HG02763 (cell line): ENCODE data around the gene CLEC2A.
"Not testable (repeated sequence)": the region's sequence is repeated elsewhere in the genome, so short reads cannot be mapped to it uniquely, and the experiment has no call there.

Experiments used
- ATAC-seq: cut with Tn5 transposase; IDR thresholded peaks from one replicate; pipeline ENCODE4 v1.9.1; 2021; ENCODE audit warnings: mild to moderate bottlenecking, moderate library complexity; ENCODE audit not compliant: unreplicated experiment

Gene CLEC2A

DNA sequence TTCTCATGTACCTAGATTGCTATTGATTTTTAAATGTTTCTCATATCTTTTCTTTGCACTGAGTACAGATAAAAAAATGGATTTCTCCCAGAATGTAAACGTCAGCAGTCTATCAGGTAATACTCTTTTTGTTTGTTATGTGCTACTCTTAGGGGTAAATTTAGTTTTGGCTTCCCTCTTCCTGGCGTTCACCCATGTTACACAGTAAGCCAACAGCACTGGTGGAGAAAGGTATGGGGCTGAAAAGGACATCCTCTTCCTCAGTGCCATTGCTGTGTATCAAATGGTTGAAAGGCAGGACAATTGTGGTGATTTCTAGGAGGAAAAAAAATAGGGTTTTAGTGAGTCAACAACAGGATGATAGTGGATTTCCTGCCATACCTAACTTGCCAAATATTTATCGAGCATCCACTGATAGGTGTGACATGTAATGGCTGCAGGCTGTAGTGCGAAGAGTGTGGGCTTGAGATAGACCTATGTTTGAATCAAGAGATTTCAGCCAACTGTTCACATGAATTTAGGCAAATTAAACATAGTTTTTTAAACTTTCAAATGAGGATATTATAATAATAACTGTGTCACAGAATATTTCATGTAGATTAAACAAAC lies 43.4 kb downstream of the CLEC2A start:
- no peak for ATAC-seq

DNA sequence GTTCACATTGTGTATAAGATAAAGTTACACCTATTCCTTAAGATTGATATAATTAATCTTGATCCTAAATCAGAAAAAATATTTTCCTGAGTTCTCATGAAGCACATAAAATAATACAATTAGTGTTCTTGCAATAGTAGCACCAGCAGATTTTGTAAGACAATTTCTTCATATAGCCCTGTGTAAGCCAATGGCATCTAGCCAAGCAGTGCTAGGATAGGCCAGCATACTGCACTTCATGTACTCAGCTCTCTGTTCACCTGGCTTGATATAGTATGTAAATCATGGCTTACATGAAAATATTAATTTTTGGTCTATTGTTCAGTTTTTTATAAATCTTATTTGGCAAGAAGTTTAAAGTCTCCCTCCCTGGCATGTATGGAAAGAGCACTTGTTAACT lies 49.0 kb downstream of the CLEC2A start:
- no peak for ATAC-seq

DNA sequence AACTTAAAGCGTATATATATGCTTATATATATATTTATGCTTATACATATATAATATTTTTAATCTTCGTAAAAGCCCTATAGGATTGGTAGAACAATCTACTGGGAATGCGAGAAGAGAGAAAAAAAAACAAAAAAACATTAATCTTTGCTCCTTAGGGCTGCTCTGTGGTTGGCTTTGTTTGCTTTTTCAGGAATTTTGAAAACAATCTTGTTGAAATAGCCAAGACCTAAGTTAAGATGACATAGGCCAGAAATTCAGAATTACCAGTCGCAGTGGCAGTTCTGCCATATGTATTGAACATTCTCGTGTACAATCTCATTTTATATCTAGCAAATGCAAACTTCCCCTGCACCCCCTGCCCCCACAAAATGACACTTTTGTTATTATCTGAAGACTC lies 50.2 kb downstream of the CLEC2A start:
- no peak for ATAC-seq

DNA sequence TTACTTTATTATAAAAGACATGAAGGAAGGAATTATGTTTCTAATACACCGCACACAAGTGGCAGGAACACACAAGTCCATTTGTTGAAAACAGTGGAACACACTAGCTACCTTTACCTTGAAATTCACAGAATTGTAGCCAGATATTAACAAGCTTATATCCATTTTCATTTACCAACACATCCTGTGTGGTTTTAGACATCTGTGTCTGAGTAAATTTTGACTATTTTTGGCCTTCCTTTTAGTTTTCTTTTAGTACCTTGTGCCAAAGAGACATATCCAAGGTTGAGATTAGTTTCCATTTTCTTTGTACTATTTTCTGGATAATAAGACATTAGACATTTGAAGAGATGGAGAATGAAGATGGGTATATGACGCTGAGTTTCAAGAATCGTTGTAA lies 50.9 kb downstream of the CLEC2A start, which contains the start of gene KLRF2:
Gene KLRF2 (plus strand): TSS at position 244 of the 400 bp plus-strand sequence. CDS start 107 bp downstream, at position 351.
- ATAC-seq: no peak

DNA sequence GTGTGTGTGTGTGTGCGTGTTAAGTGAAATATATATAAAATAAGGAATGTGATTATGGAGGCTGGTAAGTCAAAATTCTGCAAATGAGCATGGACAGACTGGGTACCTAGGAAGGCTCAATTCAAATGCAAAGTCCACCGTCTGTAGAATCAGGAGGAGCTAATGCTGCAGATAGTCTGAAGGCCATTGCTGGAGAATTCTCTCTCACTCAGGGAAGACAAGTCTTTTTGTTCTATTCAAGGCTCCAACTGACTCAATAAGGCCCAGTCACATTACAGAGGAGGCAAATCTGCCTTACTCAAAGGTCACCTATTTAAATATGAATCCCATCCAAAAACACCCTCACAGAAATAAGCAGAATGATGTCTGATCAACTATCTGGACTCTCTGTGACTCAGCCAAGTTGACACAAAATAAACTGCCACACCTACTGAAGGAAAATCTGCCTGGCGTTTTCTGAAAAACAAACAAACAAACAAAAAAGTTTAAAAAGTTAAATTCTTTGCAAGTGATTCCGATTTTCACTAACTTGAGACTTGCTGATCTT lies 51.6 kb downstream of the CLEC2A start:
- ATAC-seq: no peak

DNA sequence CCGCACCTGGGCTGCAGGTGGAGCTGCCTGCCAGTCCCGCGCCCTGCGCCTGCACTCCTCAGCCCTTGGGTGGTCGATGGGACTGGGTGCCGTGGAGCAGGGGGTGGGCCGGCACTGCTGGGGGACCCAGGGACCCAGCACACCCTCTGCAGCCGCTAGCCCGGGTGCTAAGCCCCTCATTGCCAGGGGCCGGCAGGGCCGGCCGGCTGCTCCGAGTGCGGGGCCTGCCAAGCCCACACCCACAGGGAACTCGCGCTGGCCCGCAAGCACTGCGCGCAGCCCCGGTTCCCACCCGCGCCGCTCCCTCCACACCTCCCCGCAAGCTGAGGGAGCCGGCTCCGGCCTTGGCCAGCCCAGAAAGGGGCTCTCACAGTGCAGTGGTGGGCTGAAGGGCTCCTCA lies 56.0 kb downstream of the CLEC2A start:
- ATAC-seq: not testable (repeated sequence)

DNA sequence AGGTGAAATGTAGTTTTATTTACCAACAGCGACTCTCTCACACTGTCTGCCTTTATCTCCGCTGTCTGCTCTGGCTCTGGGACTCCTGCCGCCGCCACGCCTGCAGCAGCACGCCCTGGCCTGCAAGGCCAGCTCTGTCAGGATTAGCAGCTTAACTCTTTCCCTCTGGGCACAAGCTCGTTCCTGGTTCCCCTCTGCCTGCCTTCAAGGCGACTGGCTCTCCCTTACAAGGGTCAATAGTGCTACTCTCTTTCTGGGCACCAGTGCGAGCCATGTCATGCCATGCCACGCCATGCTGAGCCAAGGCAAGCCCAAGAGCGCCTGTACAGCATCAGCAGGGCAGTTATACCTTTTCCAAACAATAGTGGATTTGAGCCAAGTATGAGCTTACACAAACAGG lies 59.4 kb downstream of the CLEC2A start:
- no peak for ATAC-seq

DNA sequence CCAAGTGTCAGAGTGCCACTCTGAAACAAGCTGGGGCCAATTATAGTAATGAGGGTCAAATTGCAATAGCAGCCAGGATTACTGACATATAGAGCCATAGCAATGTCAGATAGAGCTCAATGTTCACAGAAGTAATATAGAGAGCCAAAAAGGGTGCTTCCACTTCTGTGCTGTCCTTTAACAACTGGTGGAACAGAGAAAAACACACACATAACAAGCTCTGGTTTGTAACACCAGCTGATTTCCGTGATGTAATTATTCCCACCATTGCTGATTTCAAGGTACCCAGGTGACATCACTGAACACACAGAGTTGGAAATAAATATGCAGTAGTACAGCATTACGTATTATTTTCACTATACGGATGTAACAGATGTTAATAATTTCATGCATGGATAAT lies 60.0 kb downstream of the CLEC2A start:
- ATAC-seq: no peak

DNA sequence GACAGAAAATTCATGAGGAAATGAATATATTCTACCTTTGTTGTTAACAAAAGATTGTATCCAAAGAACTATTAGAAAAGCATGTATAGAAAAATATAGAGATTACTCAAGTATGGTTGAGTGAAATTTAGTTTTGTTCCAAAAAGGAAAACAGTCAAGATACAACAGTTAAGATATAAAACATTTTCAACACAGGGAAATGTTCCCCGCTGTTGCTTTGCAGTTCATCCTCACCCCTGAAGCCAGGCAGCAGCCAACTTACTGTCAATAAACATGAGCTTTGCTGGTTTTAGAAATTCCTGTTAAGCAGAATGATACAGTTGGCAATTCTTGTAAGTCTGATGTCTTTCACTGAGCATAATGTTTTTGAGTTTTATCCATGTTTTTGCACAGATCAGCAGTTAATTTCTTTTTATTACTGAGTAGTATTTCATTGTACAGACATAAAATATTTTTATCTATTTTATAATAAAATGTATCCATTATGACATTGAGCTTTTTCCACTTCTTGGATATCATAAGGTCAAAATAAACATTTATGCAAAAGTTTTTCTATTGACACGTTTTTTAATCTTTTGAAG lies 61.8 kb downstream of the CLEC2A start:
- no peak for ATAC-seq

DNA sequence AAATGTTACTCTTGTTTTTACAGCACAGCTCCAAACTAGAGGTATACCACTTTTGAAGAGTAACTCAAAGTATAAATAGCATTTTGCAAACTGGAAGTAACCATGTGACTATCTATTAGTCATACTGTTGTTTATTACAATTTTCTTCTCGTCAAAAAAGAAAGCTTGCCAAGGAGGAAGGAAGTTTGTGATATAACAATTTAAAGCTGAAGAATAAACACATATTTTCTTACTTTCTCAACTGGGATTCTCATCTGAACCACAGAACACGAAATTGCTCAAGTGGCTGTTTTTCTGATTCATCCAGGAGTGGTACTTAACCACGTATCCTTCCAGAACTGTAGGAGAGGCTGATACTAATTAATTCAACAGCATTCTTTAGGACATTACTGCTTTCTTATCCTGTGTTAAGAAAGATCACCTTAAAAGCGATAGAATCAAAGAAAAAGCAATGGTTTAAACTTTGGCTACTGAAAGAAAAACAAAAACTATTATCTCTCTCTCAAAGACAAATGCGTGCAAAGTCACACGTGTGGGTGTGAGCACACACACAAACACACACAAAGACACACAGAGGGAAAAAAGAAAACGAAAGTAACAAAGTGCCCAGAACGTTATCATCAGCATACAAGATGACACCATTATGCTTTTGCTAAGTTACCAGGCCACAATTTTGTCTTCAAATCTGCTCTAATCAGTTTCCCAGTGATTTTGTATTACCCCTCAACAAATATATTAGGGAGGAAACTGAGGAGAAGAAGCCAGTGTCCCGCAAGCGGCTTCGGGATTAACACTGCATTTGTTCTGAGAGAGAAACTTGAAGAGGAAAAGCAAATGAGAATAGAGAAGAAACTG lies 62.6 kb downstream of the CLEC2A start, which contains the start of gene CLEC2B:
Gene CLEC2B (minus strand): TSS at position 48 of the 855 bp plus-strand sequence.
- ATAC-seq: no peak

DNA sequence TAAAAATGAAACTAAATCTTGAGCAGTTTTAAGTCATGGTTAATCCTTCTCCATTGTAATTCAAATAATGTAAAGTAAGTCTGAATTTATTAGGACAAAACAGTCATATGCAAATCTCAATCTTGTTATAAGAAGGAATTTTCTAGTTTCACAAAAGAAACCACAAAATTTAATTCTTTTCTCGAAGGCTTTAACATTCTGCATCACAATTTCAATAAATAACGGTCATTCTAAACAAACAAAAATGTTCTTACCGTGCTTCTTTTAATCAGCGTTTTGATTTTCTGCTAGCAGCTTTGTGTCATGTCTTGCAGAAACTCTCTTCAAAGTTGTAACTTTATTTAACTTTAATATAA lies 63.2 kb downstream of the CLEC2A start:
- no peak for ATAC-seq

DNA sequence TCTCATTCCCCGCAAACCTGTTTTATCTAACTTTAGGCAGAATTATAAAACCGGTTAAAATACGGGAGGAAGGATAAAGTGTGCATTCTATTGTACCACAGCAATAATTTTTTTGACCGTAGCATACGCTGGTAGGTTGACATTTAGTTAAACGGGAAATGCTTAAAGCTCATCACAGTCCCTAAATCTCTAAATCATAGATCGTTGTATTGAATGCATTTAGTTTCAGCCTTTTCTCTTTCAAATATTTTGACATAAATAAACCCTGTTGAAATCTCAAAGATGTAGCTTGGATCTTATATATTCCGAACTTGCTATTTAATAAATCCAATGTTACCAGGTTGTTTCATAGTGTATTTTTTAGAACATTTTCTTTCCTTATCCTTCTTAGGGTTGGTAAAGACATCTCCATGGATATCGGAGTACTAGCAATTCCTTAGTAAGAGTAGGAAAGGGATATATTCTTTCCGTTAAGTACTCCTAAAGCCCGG lies 63.8 kb downstream of the CLEC2A start:
- ATAC-seq: no peak

DNA sequence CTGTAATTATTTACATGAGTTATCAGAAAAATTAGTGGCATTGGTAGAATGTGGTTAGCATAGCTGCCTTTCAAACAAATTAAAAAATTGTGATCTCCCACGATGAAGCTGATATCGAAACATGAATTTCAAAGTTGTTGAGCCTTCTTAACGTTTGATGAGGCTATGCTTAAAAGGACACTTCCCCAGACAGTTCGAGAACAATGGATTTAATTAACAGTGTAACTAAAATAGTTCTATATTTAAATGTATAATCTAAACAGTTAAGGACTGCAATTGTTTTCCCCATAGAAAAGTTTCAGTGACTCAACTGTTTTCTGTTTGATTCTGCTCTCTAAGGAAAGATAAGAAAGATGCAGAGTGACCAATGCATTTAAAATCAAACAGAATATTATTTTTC lies 64.6 kb downstream of the CLEC2A start:
- ATAC-seq: no peak

DNA sequence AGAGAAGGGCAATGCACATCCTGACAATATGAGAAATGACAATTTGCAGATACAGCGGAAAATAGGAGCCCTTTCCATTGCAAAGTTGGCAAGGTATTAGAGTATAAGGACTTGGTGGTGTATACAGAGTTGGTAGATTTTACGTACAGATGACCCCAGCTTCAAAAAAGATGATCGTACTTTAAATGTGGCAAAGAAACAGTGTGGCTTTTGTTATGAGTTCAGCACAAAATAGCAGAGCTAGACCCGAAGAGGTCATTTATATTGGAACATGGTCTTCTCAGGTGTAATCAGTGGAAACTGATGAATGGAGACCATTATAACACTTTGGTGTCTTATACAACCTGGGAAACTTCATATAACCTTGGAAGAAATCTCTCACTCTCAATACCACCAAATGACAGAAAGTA lies 65.3 kb downstream of the CLEC2A start:
- ATAC-seq: no peak

DNA sequence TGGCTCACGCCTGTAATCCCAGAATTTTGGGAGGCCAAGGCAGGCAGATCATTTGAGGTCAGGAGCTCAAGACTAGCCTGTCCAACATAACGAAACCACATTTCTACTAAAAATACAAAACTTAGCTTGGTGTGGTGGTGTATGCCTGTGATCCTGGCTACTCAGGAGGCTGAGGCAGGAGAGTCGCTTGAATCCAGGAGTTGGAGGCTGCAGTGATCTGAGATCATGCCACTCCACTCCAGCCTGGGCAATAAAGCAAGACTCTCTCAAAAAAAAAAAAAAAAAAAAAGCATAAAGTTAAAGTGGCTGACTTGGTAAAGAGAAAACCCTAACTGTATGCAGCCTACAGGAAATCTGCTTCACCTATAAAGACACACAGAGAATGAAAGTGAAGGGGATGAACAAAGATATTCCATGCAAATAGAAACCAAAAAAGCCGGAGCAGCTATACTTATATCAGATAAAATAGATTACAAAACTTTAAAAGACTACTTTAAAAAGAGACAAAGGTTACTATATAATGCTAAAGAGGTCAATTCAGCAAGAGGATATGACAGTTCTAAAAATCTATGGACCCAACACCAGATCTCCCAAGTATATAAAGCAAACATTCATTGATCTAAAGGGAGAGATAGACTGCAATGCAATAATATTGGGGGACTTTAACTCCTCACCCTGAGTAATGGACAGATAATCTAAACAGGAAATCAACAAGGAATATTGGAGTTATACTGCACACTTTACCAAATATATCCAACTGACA lies 67.1 kb downstream of the CLEC2A start:
- ATAC-seq: no peak
